CD4-positive, alpha-beta T cell (primary cell): ENCODE data around the gene KLC4. TPM values are rescaled to one million over a fixed set of nuclear protein-coding genes. Genes with fewer than 3 reads are reported as not detected.

ENCODE experiments used
- ATAC-seq: fragments of 200-7000 bp; cut with Tn5 transposase; one replicate; pipeline ENCODE4 v1.10.0; 2022; ENCODE audit warnings: mild to moderate bottlenecking; ENCODE audit not compliant: poor library complexity
- CTCF ChIA-PET: fragments of 350-600 bp; sonication (Branson Sonifier 250); formaldehyde crosslinking; loops from one replicate; lab custom pipeline; 2021; ENCODE audit warnings: antibody characterized with exemption, inconsistent platforms; lab: Charles Lee
- POLR2A ChIA-PET: fragments of 350-600 bp; sonication (Branson Sonifier 250); formaldehyde crosslinking; loops from one replicate; lab custom pipeline; 2021; ENCODE audit warnings: antibody characterized with exemption, inconsistent platforms; lab: Charles Lee
- DNase-seq, 14 experiments: peaks; one replicate each; pipeline ENCODE4 v3.0.0-alpha.2; 2013 to 2020; ENCODE audit warnings: mixed read lengths in 2 of 14
- H3K27ac ChIP-seq, 2 donors: one replicate each; pipeline versions ENCODE4 v1.5.1 to v1.7.0; 2013; ENCODE audit warnings: low read length in 2 of 2, low read depth in 1 of 2, mild to moderate bottlenecking in 1 of 2
- H3K27me3 ChIP-seq, 2 experiments: 1 replicate in 1 of 2; 2 replicates in 1 of 2; pipeline versions ENCODE4 v1.6.1 to v1.7.0; 2013; ENCODE audit warnings: low read length in 2 of 2, control low read depth in 1 of 2, mild to moderate bottlenecking in 1 of 2, moderate library complexity in 1 of 2; ENCODE audit not compliant: insufficient read depth in 2 of 2, control insufficient read depth in 1 of 2
- H3K36me3 ChIP-seq: one replicate; pipeline ENCODE4 v1.6.1; 2013; ENCODE audit warnings: low read length, control low read depth; ENCODE audit not compliant: insufficient read depth
- H3K4me1 ChIP-seq: one replicate; pipeline ENCODE4 v1.6.1; 2013; ENCODE audit warnings: low read length, control low read depth; ENCODE audit not compliant: insufficient read depth
- H3K4me3 ChIP-seq: one replicate; pipeline ENCODE4 v1.5.1; 2013; ENCODE audit warnings: mild to moderate bottlenecking, low read length, moderate library complexity
- H3K9me3 ChIP-seq, 2 experiments: 1 replicate in 1 of 2; 2 replicates in 1 of 2; pipeline versions ENCODE4 v1.6.1 to v1.7.0; 2013; ENCODE audit warnings: low read length in 2 of 2, mild to moderate bottlenecking in 2 of 2, control low read depth in 1 of 2, moderate library complexity in 1 of 2; ENCODE audit not compliant: control insufficient read depth in 1 of 2, insufficient read depth in 1 of 2
- H3K27ac Mint-ChIP-seq: one replicate; pipeline ENCODE4 v1.8.0; 2020; ENCODE audit warnings: mixed read lengths
- H3K27me3 Mint-ChIP-seq: one replicate; pipeline ENCODE4 v1.8.0; 2021; ENCODE audit warnings: mixed read lengths
- H3K36me3 Mint-ChIP-seq: one replicate; pipeline ENCODE4 v1.8.0; 2021; ENCODE audit warnings: low read depth, mixed read lengths
- H3K4me1 Mint-ChIP-seq: one replicate; pipeline ENCODE4 v1.8.0; 2021; ENCODE audit warnings: low read depth, mixed read lengths
- H3K4me3 Mint-ChIP-seq: one replicate; pipeline ENCODE4 v1.8.0; 2020; ENCODE audit warnings: mild to moderate bottlenecking, mixed read lengths
- H3K9me3 Mint-ChIP-seq: one replicate; pipeline ENCODE4 v1.8.0; 2020; ENCODE audit warnings: mixed read lengths
- intact Hi-C, 2 experiments: fragments of 100-400 bp; cut with DNase I in 1 of 2; cut with micrococcal nuclease in 1 of 2; formaldehyde crosslinking; loops; one replicate each; pipeline versions ENCODE4 v1.15.1 to v1.9.0; 2023 to 2025; cut with DNase I, micrococcal nuclease
- total RNA-seq, 174 experiments: library from RNA in 2 of 174; stranded (reverse) in 2 of 174; gene quantifications; one replicate each; pipeline ENCODE4 v1.2.3 and lab custom pipeline; 2021 to 2026
- TF ChIP-seq, protein P1 (sequence below): fragments of 200-600 bp; IDR thresholded peaks from one replicate; pipeline ENCODE4 v1.8.0; 2022; ENCODE audit warnings: antibody characterized with exemption, mild to moderate bottlenecking

The KLC4 gene
- total RNA-seq, 2 experiments from 2014 or later, result 39.6 to 40.8 TPM

GRCh38 chr6:43058531-43058930, 900 bp upstream of the KLC4 start:
- peak overlapping the region; percentile 85 to 95 for H3K27ac ChIP-seq
- intact Hi-C loops, result loop anchor here in 1 of 2 experiments (2.0 to 10.0 kb wide), 4 partner anchors 112 to 1164 kb away; partner anchors contain the start of genes SRF and USP49
- CTCF ChIA-PET, result no interaction called here
- H3K4me1 ChIP-seq, result peaks cover 38% of the 10 kb centered on the region
- Mint-ChIP-seq H3K27me3 (no peaks in the 10 kb centered on the region), H3K9me3 (no peaks in the 10 kb centered on the region), H3K36me3 (peaks cover 59% of the 10 kb centered on the region), H3K27ac (peak overlapping the region; percentile 96), H3K4me1 (peaks cover 59% of the 10 kb centered on the region), H3K4me3 (peak overlapping the region; percentile 91)
- peaks cover 28% of the 10 kb centered on the region for H3K36me3 ChIP-seq
- DNase-seq, result no peak
- POLR2A ChIA-PET, result interaction anchor here (0.7 to 2.2 kb wide), 16 partner anchors 7 to 1272 kb away, joined by 3 to 31 read pairs (median 6); partner anchors contain the start of genes CNPY3, KLHDC3, MEA1 and PEX6
- no peaks in the 10 kb centered on the region for H3K9me3 ChIP-seq
- no peaks in the 10 kb centered on the region for H3K27me3 ChIP-seq
- ATAC-seq, result no peak
- TF ChIP-seq, protein P1, sequence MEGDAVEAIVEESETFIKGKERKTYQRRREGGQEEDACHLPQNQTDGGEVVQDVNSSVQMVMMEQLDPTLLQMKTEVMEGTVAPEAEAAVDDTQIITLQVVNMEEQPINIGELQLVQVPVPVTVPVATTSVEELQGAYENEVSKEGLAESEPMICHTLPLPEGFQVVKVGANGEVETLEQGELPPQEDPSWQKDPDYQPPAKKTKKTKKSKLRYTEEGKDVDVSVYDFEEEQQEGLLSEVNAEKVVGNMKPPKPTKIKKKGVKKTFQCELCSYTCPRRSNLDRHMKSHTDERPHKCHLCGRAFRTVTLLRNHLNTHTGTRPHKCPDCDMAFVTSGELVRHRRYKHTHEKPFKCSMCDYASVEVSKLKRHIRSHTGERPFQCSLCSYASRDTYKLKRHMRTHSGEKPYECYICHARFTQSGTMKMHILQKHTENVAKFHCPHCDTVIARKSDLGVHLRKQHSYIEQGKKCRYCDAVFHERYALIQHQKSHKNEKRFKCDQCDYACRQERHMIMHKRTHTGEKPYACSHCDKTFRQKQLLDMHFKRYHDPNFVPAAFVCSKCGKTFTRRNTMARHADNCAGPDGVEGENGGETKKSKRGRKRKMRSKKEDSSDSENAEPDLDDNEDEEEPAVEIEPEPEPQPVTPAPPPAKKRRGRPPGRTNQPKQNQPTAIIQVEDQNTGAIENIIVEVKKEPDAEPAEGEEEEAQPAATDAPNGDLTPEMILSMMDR, result no peak
- peak overlapping the region; percentile 89 for H3K4me3 ChIP-seq

GRCh38 chr6:43060034-43060754, 763 bp downstream of the KLC4 start:
- Mint-ChIP-seq H3K4me3 (peak overlapping the region; percentile 91), H3K27ac (peak overlapping the region; percentile 96), H3K27me3 (no peaks in the 10 kb centered on the region), H3K4me1 (peaks cover 49% of the 10 kb centered on the region), H3K9me3 (no peaks in the 10 kb centered on the region), H3K36me3 (peaks cover 63% of the 10 kb centered on the region)
- Histone ChIP-seq H3K27ac (peak overlapping the region; percentile 85 to 95), H3K4me1 (peaks cover 26% of the 10 kb centered on the region), H3K4me3 (peak overlapping the region; percentile 89), H3K27me3 (no peaks in the 10 kb centered on the region), H3K9me3 (no peaks in the 10 kb centered on the region), H3K36me3 (peaks cover 31% of the 10 kb centered on the region)
- POLR2A ChIA-PET, result interaction anchor here (1.0 to 2.2 kb wide), 10 partner anchors 16 to 313 kb away, joined by 3 to 31 read pairs (median 12); partner anchors contain the start of genes CNPY3, KLHDC3, MEA1 and PEX6
- intact Hi-C loops, result no loop called here
- CTCF ChIA-PET, result interaction anchor here (1.4 kb wide), 1 partner anchor 83 kb away, joined by 4 read pairs; no protein-coding TSS in a partner anchor
- no peak for DNase-seq
- ATAC-seq, result no peak
- TF ChIP-seq, protein P1, result no peak

- Mint-ChIP-seq H3K4me1 (peaks cover 42% of the 10 kb centered on the region), H3K27me3 (no peaks in the 10 kb centered on the region)
These were observed 1.6 kb downstream of the KLC4 start for GRCh38 chr6:43060755-43061633.

More at GRCh38 chr6:43060755-43061633, 1.6 kb downstream of the KLC4 start:
- DNase-seq (no peak), ATAC-seq (no peak)
- Histone ChIP-seq H3K4me3 (no peak overlapping the region), H3K36me3 (peaks cover 30% of the 10 kb centered on the region), H3K27ac (no peak overlapping the region), H3K27me3 (no peaks in the 10 kb centered on the region), H3K4me1 (peaks cover 26% of the 10 kb centered on the region), H3K9me3 (no peaks in the 10 kb centered on the region)
- Mint-ChIP-seq H3K4me3 (peak overlapping the region; percentile 91), H3K36me3 (peaks cover 61% of the 10 kb centered on the region), H3K9me3 (no peaks in the 10 kb centered on the region), H3K27ac (peak overlapping the region; percentile 96)
- CTCF ChIA-PET, result interaction anchor here (1.4 kb wide), 1 partner anchor 83 kb away, joined by 4 read pairs; no protein-coding TSS in a partner anchor
- TF ChIP-seq, protein P1, result no peak
- intact Hi-C loops, result no loop called here
- POLR2A ChIA-PET, result interaction anchor here (1.5 kb wide), 1 partner anchor 131 kb away, joined by 6 read pairs; the partner anchor contains the start of gene CNPY3
